HepG2 (cell line): ENCODE results near the gene PWP1.

Experiments
- EZH2 ChIP-seq: conservative IDR thresholded peaks from 2 replicates; pipeline ENCODE4 v1.6.1; 2012; ENCODE audit warnings: mild to moderate bottlenecking, low read depth, low read length, moderate library complexity
- FOSL1 ChIP-seq: sonication (generic); formaldehyde crosslinking; IDR thresholded peaks from 2 replicates; pipeline ENCODE4 v1.9.0; 2021; ENCODE audit warnings: missing genetic modification reagents, borderline replicate concordance
- MYC ChIP-seq: sonication (generic); formaldehyde crosslinking; IDR thresholded peaks from 2 replicates; pipeline ENCODE4 v1.9.0; 2021; ENCODE audit warnings: missing genetic modification reagents, borderline replicate concordance
- SETDB1 ChIP-seq: sonication (generic); formaldehyde crosslinking; IDR thresholded peaks from 2 replicates; pipeline ENCODE4 v1.5.1; 2020; ENCODE audit warnings: missing genetic modification reagents, mild to moderate bottlenecking, borderline replicate concordance
- ZNF678 ChIP-seq: sonication (generic); formaldehyde crosslinking; IDR thresholded peaks from 2 replicates; pipeline ENCODE4 v1.4.0; 2020; ENCODE audit warnings: mild to moderate bottlenecking, missing genetic modification reagents
- ZNF777 ChIP-seq: sonication (generic); formaldehyde crosslinking; IDR thresholded peaks from 2 replicates; pipeline ENCODE4 v1.4.0; 2020; ENCODE audit warnings: missing genetic modification reagents
- TF ChIP-seq, protein P1 (sequence below): IDR thresholded peaks from 2 replicates; pipeline ENCODE4 v1.6.1; 2012; ENCODE audit warnings: inconsistent platforms
- TF ChIP-seq, protein P2 (sequence below): sonication (generic); formaldehyde crosslinking; IDR thresholded peaks from 2 replicates; pipeline ENCODE4 v1.9.0; 2021; ENCODE audit warnings: missing genetic modification reagents, mild to moderate bottlenecking, borderline replicate concordance

DNA sequence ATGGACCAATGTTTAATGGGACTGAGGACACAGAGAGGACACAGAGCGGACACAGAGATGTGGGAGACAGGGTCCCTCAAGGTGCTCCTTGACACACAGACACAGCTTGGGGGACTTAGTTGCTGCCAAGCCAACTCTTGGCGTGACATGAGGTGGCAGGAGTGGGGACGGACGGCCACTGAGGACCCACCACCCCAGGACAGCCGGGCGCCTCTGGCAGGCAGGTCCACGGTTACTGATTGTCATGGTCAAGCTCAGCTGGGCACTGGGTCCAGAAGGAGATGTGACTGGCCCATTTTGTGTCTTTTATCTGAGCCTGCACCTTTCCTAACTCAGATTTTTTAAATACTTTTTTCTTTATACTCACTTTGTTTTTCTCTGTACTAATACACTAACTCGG is 15.7 kb upstream of the PWP1 start:
- no peak for TF ChIP-seq EZH2
- TF ChIP-seq, protein P1, sequence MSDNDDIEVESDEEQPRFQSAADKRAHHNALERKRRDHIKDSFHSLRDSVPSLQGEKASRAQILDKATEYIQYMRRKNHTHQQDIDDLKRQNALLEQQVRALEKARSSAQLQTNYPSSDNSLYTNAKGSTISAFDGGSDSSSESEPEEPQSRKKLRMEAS, result no peak
- TF ChIP-seq, protein P2, sequence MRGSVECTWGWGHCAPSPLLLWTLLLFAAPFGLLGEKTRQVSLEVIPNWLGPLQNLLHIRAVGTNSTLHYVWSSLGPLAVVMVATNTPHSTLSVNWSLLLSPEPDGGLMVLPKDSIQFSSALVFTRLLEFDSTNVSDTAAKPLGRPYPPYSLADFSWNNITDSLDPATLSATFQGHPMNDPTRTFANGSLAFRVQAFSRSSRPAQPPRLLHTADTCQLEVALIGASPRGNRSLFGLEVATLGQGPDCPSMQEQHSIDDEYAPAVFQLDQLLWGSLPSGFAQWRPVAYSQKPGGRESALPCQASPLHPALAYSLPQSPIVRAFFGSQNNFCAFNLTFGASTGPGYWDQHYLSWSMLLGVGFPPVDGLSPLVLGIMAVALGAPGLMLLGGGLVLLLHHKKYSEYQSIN (CRISPR knock-in tag), result no peak
- TF ChIP-seq ZNF777 (CRISPR knock-in tag), result no peak
- no peak for TF ChIP-seq FOSL1
- TF ChIP-seq SETDB1 (CRISPR knock-in tag), result no peak
- no peak for TF ChIP-seq MYC (CRISPR knock-in tag)
- no peak for TF ChIP-seq ZNF678 (CRISPR knock-in tag)
